Breast epithelium (tissue), 3 donors: ENCODE results near the gene BCL7A.

ENCODE experiments used
- POLR2A ChIP-seq: fragments of 450-650 bp; IDR thresholded peaks from one replicate; pipeline ENCODE4 v1.6.1; 2016; ENCODE audit warnings: antibody characterized with exemption, mild to moderate bottlenecking, moderate library complexity
- TF ChIP-seq, protein P1 (sequence below), 3 donors: fragments of 450-650 bp; IDR thresholded peaks; one replicate each; pipeline ENCODE4 v1.5.1; 2016 to 2017; ENCODE audit warnings: antibody characterized with exemption in 3 of 3, mild to moderate bottlenecking in 3 of 3, moderate library complexity in 3 of 3

DNA sequence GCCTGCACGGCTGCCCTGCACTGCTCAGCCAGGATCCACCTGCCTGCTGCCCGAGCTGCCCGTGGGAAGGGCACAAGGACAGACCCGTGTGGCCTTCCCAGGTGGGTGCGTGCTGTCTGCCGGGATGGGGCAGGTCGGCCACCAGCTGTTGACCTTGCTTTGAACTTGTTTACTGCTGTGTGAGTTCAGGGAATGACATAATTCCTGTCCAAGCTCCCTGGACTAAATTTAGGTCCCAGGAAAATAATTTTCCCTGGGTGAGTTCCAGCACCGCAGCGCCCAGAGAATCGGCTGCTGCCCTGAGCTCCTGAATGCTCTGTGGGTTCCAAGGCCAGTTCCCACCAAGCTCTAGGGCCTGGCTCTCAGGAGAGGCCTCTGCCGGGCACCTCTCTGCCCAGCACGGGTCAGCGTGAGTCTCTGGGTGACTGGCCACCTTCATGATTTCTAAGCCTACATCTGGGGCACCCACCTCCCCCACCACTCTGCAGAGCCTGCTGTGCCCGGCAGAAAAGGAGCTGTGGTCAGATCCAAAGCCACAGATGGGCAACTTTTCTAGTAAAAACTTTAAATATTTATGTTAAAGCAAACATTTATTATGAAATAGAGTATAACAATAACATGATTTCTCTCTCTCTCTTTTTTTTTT, 29.7 kb downstream of the BCL7A start:
- TF ChIP-seq POLR2A, result no peak
- TF ChIP-seq, protein P1, sequence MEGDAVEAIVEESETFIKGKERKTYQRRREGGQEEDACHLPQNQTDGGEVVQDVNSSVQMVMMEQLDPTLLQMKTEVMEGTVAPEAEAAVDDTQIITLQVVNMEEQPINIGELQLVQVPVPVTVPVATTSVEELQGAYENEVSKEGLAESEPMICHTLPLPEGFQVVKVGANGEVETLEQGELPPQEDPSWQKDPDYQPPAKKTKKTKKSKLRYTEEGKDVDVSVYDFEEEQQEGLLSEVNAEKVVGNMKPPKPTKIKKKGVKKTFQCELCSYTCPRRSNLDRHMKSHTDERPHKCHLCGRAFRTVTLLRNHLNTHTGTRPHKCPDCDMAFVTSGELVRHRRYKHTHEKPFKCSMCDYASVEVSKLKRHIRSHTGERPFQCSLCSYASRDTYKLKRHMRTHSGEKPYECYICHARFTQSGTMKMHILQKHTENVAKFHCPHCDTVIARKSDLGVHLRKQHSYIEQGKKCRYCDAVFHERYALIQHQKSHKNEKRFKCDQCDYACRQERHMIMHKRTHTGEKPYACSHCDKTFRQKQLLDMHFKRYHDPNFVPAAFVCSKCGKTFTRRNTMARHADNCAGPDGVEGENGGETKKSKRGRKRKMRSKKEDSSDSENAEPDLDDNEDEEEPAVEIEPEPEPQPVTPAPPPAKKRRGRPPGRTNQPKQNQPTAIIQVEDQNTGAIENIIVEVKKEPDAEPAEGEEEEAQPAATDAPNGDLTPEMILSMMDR (IDR thresholded peaks at IDR 0.05), result no peak
